Endothelial cell of umbilical vein (primary cell): ENCODE data around the gene CYP2D6. TPM values are rescaled to one million over a fixed set of nuclear protein-coding genes. Genes with fewer than 3 reads are reported as not detected.
"Not testable (repeated sequence)": the region's sequence is repeated elsewhere in the genome, so short reads cannot be mapped to it uniquely, and the experiment has no call there.

Experiments
- BruUV-seq: library from RNA; stranded (reverse); fragments of 400-500 nt; replicated peaks from 2 replicates; lab custom pipeline; 2021; lab: Mats Ljungman, UMichigan
- CTCF ChIA-PET: fragments of 300-600, 350-600 bp; sonication (Branson Sonifier 250); formaldehyde crosslinking; loops from one replicate; lab custom pipeline; 2021; ENCODE audit warnings: antibody characterized with exemption, inconsistent platforms; lab: Charles Lee
- POLR2A ChIA-PET: fragments of 300-600, 350-600 bp; sonication (Branson Sonifier 250); formaldehyde crosslinking; loops from one replicate; lab custom pipeline; 2021; ENCODE audit warnings: antibody characterized with exemption, inconsistent platforms; lab: Charles Lee
- DNase-seq: peaks from one replicate; pipeline ENCODE4 v3.0.0-alpha.2; 2011; ENCODE audit warnings: low read depth, low spot score
- FAIRE-seq: peaks from 2 replicates; lab custom pipeline; 2011; peaks lifted over from hg19 to GRCh38; lab: Jason Lieb, UNC
- H2AFZ ChIP-seq: 2 replicates; pipeline ENCODE4 v1.6.0; 2012; ENCODE audit warnings: low read depth, low read length, control low read depth, inconsistent platforms
- H3K27ac ChIP-seq: 2 replicates; pipeline ENCODE4 v1.5.1; 2011; ENCODE audit warnings: low read depth, mild to moderate bottlenecking, control low read depth, low read length, moderate library complexity; ENCODE audit not compliant: insufficient read depth
- H3K27me3 ChIP-seq, 2 experiments: 2 replicates each; pipeline versions ENCODE4 v1.6.0 to v1.6.1; 2011; ENCODE audit warnings: low read length in 2 of 2, mixed read lengths in 1 of 2; ENCODE audit not compliant: control insufficient read depth in 2 of 2, insufficient read depth in 2 of 2
- H3K36me3 ChIP-seq, 2 experiments: 2 replicates in 1 of 2; 3 replicates in 1 of 2; pipeline ENCODE4 v1.5.1; 2011; ENCODE audit warnings: low read length in 2 of 2, mild to moderate bottlenecking in 1 of 2, moderate library complexity in 1 of 2; ENCODE audit not compliant: control insufficient read depth in 2 of 2, insufficient read depth in 2 of 2; ENCODE audit errors: extremely low read depth in 1 of 2
- H3K4me1 ChIP-seq: 3 replicates; pipeline ENCODE4 v1.5.1; 2011; ENCODE audit warnings: mild to moderate bottlenecking, low read length; ENCODE audit not compliant: control insufficient read depth, insufficient read depth; ENCODE audit errors: extremely low read depth
- H3K4me2 ChIP-seq: 2 replicates; pipeline ENCODE4 v1.6.1; 2011; ENCODE audit warnings: low read length, control low read depth, mixed read lengths; ENCODE audit not compliant: insufficient read depth
- H3K4me3 ChIP-seq, 3 experiments: fragments of 200-600 bp in 1 of 3; sonication (generic), shearing (Covaris generic) in 1 of 3; replicated peaks in 1 of 3; 2 replicates each; pipeline ENCODE4 v1.5.1; 2011 to 2016; ENCODE audit warnings: control low read depth in 3 of 3, low read length in 3 of 3, mild to moderate bottlenecking in 2 of 3, inconsistent platforms in 1 of 3, low read depth in 1 of 3, moderate library complexity in 1 of 3; ENCODE audit not compliant: insufficient read depth in 1 of 3
- H3K79me2 ChIP-seq: 2 replicates; pipeline ENCODE4 v1.6.0; 2012; ENCODE audit warnings: low read length, inconsistent platforms; ENCODE audit not compliant: control insufficient read depth, insufficient read depth
- H3K9ac ChIP-seq: replicated peaks from 2 replicates; pipeline ENCODE3; 2011; ENCODE audit warnings: low read length, control low read depth; ENCODE audit not compliant: insufficient read depth; ENCODE audit errors: extremely low read depth
- H3K9me1 ChIP-seq: replicated peaks from 3 replicates; pipeline ENCODE4 v1.6.0; 2011; ENCODE audit warnings: mild to moderate bottlenecking, low read length; ENCODE audit not compliant: control insufficient read depth, insufficient read depth; ENCODE audit errors: extremely low read depth
- H3K9me3 ChIP-seq: replicated peaks from 2 replicates; pipeline ENCODE4 v1.5.1; 2012; ENCODE audit warnings: low read length, inconsistent platforms; ENCODE audit not compliant: control insufficient read depth, insufficient read depth
- H4K20me1 ChIP-seq: replicated peaks from 2 replicates; pipeline ENCODE3; 2011; ENCODE audit warnings: mild to moderate bottlenecking, low read length; ENCODE audit not compliant: control insufficient read depth, insufficient read depth; ENCODE audit errors: extremely low read depth
- EZH2 ChIP-seq: IDR thresholded peaks from 2 replicates; pipeline ENCODE4 v1.6.1; 2012; ENCODE audit warnings: borderline replicate concordance, low read depth, mild to moderate bottlenecking, moderate library complexity, low read length, inconsistent platforms; ENCODE audit not compliant: severe bottlenecking
- FOS ChIP-seq: IDR thresholded peaks from 2 replicates; pipeline ENCODE4 v1.6.1; 2011; ENCODE audit warnings: mild to moderate bottlenecking, low read length, moderate library complexity, borderline replicate concordance; ENCODE audit not compliant: insufficient read depth
- GATA2 ChIP-seq: IDR thresholded peaks from 2 replicates; pipeline ENCODE4 v1.7.0; 2011; ENCODE audit warnings: low read depth, mild to moderate bottlenecking, moderate library complexity, mixed read lengths, low read length; ENCODE audit not compliant: insufficient read length, insufficient read depth
- JUN ChIP-seq: IDR thresholded peaks from 2 replicates; pipeline ENCODE4 v1.6.1; 2011; ENCODE audit warnings: borderline replicate concordance, low read depth; ENCODE audit not compliant: insufficient read length, insufficient read depth
- MAX ChIP-seq: IDR thresholded peaks from 2 replicates; pipeline ENCODE4 v1.6.1; 2011; ENCODE audit not compliant: insufficient read depth, insufficient read length
- MYC ChIP-seq: IDR thresholded peaks from one replicate; pipeline ENCODE4 v1.6.1; 2011; ENCODE audit warnings: mild to moderate bottlenecking, low read depth, low read length
- POLR2A ChIP-seq: IDR thresholded peaks from 2 replicates; pipeline ENCODE4 v1.6.1; 2012; ENCODE audit warnings: low read depth, mild to moderate bottlenecking, control low read depth, low read length
- POLR2AphosphoS5 ChIP-seq: IDR thresholded peaks from 2 replicates; pipeline ENCODE4 v1.6.1; 2012; ENCODE audit warnings: low read depth, mild to moderate bottlenecking, control low read depth, low read length, moderate library complexity; ENCODE audit not compliant: insufficient read depth
- dilution Hi-C: fragments of 300-500 bp; cut with MboI; formaldehyde crosslinking; loops from one replicate; pipeline ENCODE4 v1.15.0; 2019; ENCODE audit warnings: low sequenced_read_pairs; ENCODE audit not compliant: extremely low pct_ligation_motif_present
- intact Hi-C: fragments of 100-400 bp; cut with micrococcal nuclease; formaldehyde crosslinking; loops from one replicate; pipeline ENCODE4 v1.10.0; 2022
- polyA plus RNA-seq, 4 experiments: library from polyadenylated mRNA; depleted of rRNA in 3 of 4; stranded (reverse) in 3 of 4; unstranded in 1 of 4; fragments of >200 nt; gene quantifications; 2 replicates each; pipeline versions ENCODE4 v1.2.1 to v1.2.3, GENCODE V29; 2011 to 2012; ENCODE audit warnings: missing spikeins in 1 of 4
- total RNA-seq: library from RNA; stranded (reverse); gene quantifications from 2 replicates; pipeline ENCODE4 v1.2.3, GENCODE V29; 2021

CYP2D6 gene
- total and polyA plus RNA-seq, 2 donors (not counting 3 experiments of a cell fraction or from before 2014, with no cell fraction given): 0.25 to 0.91 TPM

- POLR2A ChIA-PET: no interaction called here
- DNase-seq (no peak), FAIRE-seq (no peak)
- intact Hi-C loops (no loop called here), dilution Hi-C loops (no loop called here)
- no peak overlapping the region for H3K4me3 ChIP-seq
- H3K36me3 ChIP-seq: no peaks in the 10 kb centered on the region
- H2AFZ ChIP-seq: no peak overlapping the region
- H3K4me1 ChIP-seq: no peaks in the 10 kb centered on the region
- no peaks in the 10 kb centered on the region for H3K9me1 ChIP-seq
- no peaks in the 10 kb centered on the region for H3K9me3 ChIP-seq
- H3K27me3 ChIP-seq: no peaks in the 10 kb centered on the region
- H3K9ac ChIP-seq: no peak overlapping the region
- H3K27ac ChIP-seq: no peak overlapping the region
- H3K79me2 ChIP-seq: no peaks in the 10 kb centered on the region
- no peak for TF ChIP-seq JUN
- TF ChIP-seq FOS: no peak
- TF ChIP-seq EZH2: no peak
- no peak for TF ChIP-seq GATA2
- TF ChIP-seq MYC: no peak
- no peak overlapping the region for H3K4me2 ChIP-seq
- no TSS peak for BruUV-seq
- CTCF ChIA-PET: interaction anchor here (1.0 kb wide), 1 partner anchor 8 kb away, joined by 3 read pairs; the partner anchor contains the start of gene CYP2D6
- H4K20me1 ChIP-seq: no peaks in the 10 kb centered on the region
Observed at GRCh38 chr22:42138972-42139371, 8.4 kb upstream of the CYP2D6 start.

- no TSS peak for BruUV-seq
- Histone ChIP-seq H3K9me1 (no peaks in the 10 kb centered on the region), H3K4me2 (no peak overlapping the region), H2AFZ (no peak overlapping the region), H3K27me3 (no peaks in the 10 kb centered on the region), H3K4me3 (no peak overlapping the region), H3K36me3 (no peaks in the 10 kb centered on the region), H3K27ac (no peak overlapping the region), H3K9me3 (no peaks in the 10 kb centered on the region), H3K4me1 (no peaks in the 10 kb centered on the region), H3K79me2 (no peaks in the 10 kb centered on the region), H3K9ac (no peak overlapping the region), H4K20me1 (no peaks in the 10 kb centered on the region)
- CTCF ChIA-PET: no interaction called here
- no peak for FAIRE-seq
- POLR2A ChIA-PET: no interaction called here
- intact Hi-C loops: no loop called here
- TF ChIP-seq EZH2 (no peak), MAX (no peak), JUN (no peak), POLR2A (no peak), POLR2AphosphoS5 (no peak)
- dilution Hi-C loops: no loop called here
- no peak for DNase-seq
Observed at GRCh38 chr22:42138122-42138770, 7.6 kb upstream of the CYP2D6 start.

- H3K27ac ChIP-seq, H3K4me2 ChIP-seq, H3K4me3 ChIP-seq, H3K36me3 ChIP-seq, H2AFZ ChIP-seq, H3K9me1 ChIP-seq, CTCF ChIA-PET, H3K27me3 ChIP-seq, H3K9ac ChIP-seq, POLR2A ChIA-PET, H3K79me2 ChIP-seq, dilution Hi-C loops, H4K20me1 ChIP-seq, intact Hi-C loops, DNase-seq, H3K9me3 ChIP-seq, H3K4me1 ChIP-seq, BruUV-seq: not testable (repeated sequence)
- FAIRE-seq: peak; percentile 4
Observed at GRCh38 chr22:42135688-42136087, 5.1 kb upstream of the CYP2D6 start.
